Peyer's patch (tissue), 4 donors: ENCODE data around the gene INPP5A.

Experiments used
- CTCF ChIP-seq, 6 experiments: fragments of 450-650 bp in 4 of 6; fragments of 200-600 bp in 2 of 6; sonication (generic) in 1 of 6; IDR thresholded peaks; one replicate each; pipeline ENCODE4 v1.5.1; 2017 to 2019; ENCODE audit warnings: antibody characterized with exemption in 6 of 6, mild to moderate bottlenecking in 3 of 6, moderate library complexity in 1 of 6
- POLR2A ChIP-seq, 2 donors: fragments of 450-650 bp; IDR thresholded peaks; one replicate each; pipeline ENCODE4 v1.5.1; 2017; ENCODE audit warnings: antibody characterized with exemption in 2 of 2, mild to moderate bottlenecking in 2 of 2, moderate library complexity in 2 of 2

- no peak for TF ChIP-seq CTCF (IDR thresholded peaks at IDR 0.05)
- no peak for TF ChIP-seq POLR2A (IDR thresholded peaks at IDR 0.05)
These were observed 227.8 kb downstream of the INPP5A start for GRCh38 chr10:132765435-132765834.
